HG02798 (cell line): ENCODE data around the gene DAB2IP.
"Not testable (repeated sequence)": the region's sequence is repeated elsewhere in the genome, so short reads cannot be mapped to it uniquely, and the experiment has no call there.

ENCODE experiments used
- ATAC-seq: cut with Tn5 transposase; IDR thresholded peaks from one replicate; pipeline ENCODE4 v1.9.1; 2021; ENCODE audit warnings: mild to moderate bottlenecking; ENCODE audit not compliant: unreplicated experiment, poor library complexity

Gene DAB2IP

GRCh38 chr9:121737481-121737931 is 86.1 kb downstream of the DAB2IP start:
- ATAC-seq = no peak

GRCh38 chr9:121738411-121738810 is 87.0 kb downstream of the DAB2IP start:
- ATAC-seq = no peak

- ATAC-seq = no peak
Measured at GRCh38 chr9:121738968-121739367, 87.5 kb downstream of the DAB2IP start.

GRCh38 chr9:121739971-121740370 is 88.5 kb downstream of the DAB2IP start:
- ATAC-seq = no peak

DNA sequence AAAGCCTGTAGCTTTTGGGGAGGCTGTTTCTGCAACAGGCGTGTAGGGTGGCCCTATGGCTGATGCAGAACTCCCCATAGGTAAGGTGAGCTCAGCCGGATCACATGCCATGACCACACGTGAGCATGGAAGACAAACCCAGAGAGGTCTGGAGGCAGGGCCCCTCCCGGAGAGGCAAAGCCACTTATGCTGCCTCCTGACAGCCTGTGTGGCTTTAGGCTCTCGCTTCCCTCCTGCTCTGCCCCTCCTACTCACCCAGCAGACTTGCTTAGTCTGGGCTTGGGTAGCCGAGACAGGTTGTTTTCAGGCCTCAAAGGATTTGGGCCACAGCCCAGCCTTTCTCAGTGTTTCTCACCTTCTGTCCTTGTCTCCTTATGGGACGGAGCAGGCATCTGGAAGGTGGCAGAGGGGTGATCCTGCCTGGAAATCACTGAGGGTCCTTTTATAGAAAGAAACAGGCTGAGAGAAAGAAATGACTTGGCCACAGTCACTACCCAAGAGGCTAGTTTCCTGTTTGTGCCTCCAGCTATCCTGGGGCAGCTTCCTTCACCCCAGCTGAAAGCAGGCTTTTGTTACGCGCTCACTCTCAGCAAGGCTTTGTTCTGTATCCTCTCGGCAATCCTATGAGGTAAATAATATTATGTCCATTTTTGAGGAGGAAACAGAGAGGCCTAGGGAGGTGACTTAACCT is 89.9 kb downstream of the DAB2IP start:
- ATAC-seq = no peak

GRCh38 chr9:121741919-121742283 is 90.5 kb downstream of the DAB2IP start:
- not testable (repeated sequence) for ATAC-seq

GRCh38 chr9:121742923-121743322 is 91.5 kb downstream of the DAB2IP start:
- ATAC-seq = no peak

DNA sequence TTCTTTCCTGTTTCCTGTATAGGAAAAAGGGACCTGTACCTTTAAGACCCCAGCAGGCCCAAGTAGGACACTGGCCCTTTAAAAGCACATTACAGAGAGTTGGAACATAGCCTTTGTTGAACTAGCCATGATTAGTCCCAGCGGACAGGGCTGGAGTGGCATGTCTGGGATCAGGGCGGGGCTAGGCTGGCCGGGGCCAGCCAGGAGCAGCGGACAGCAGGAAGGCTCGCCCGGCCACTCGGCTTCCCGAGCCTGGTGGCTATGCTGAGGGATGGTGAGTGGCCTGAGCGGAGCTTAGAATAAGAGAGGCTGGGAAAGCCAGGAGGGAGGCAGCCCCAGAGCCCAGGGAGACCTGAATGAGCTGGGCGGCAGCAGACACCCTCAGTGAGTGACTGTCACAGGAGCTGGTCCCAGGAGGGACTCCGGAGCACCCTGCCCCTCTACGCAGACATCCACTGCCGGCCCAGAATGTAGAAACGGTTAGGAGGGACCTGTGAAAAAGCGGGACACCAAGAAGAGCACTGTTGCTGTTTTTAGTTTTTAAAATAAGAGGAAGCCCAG is 92.1 kb downstream of the DAB2IP start:
- ATAC-seq = no peak

GRCh38 chr9:121744002-121744686 is 92.7 kb downstream of the DAB2IP start:
- peak; percentile 39 for ATAC-seq

- no peak for ATAC-seq
Measured at GRCh38 chr9:121744687-121745395, 93.4 kb downstream of the DAB2IP start.

GRCh38 chr9:121745396-121745695 is 93.9 kb downstream of the DAB2IP start:
- no peak for ATAC-seq

GRCh38 chr9:121746411-121746810 is 95.0 kb downstream of the DAB2IP start:
- ATAC-seq = no peak

DNA sequence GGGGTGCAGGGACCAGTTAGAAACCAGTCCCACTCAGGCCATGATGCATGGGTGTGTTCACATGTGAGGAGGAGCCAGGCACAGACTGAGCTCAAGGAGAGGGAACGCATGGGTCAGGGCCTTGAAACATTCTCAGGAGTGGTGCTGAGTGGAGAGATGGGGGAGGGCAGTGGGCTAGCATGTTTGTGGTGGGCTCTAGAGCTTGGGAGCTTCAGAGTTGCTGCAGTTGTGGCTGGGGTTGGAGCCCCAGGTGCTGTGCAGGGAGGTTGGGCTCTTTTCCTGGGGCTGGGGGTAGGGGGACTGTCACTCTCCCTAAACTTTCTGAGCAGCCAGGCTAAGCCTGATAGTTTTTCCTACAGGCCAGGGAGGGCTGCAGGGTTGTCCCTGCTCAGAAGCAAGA is 95.4 kb downstream of the DAB2IP start:
- ATAC-seq = no peak

DNA sequence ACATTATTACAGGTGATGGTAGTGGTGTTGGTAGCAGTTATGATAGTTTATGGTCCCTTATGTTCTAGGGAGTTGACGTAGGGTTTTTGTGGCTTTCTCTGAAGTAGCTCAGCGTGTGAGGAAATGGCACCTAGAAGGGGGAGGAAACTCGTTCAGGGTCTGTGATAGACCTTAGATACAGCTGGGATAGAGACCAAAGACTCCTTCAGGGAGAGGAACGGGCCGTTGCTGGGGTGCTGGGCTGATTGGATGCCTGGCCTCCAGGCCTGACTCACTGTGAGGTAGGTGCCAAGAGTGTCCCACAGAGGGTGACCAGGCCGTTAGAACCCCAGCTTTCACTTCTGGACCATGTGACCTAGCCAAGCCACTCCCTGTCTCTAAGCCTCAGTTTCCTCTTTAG is 96.6 kb downstream of the DAB2IP start:
- ATAC-seq = no peak

- ATAC-seq = no peak
Measured at GRCh38 chr9:121748727-121749423, 97.4 kb downstream of the DAB2IP start.

DNA sequence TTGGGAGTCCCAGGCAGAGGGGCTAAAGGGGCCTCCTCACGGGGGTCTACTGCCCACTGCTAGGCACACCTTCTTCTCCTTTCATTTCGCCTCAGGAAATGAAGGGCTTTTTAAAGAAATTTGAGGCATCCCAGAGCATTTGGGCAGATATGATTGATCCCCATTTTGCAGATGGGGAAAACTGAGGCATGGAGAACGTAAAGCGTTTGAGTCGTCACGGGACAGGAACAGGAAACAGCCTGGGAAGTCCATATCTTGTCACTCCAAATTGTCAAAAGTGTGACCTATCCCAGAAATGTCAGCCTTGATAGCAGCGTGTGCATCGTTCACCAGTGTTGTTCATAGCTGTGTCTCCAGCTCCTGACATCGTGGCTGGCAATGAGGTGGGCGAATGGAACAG is 98.2 kb downstream of the DAB2IP start:
- ATAC-seq = no peak

DNA sequence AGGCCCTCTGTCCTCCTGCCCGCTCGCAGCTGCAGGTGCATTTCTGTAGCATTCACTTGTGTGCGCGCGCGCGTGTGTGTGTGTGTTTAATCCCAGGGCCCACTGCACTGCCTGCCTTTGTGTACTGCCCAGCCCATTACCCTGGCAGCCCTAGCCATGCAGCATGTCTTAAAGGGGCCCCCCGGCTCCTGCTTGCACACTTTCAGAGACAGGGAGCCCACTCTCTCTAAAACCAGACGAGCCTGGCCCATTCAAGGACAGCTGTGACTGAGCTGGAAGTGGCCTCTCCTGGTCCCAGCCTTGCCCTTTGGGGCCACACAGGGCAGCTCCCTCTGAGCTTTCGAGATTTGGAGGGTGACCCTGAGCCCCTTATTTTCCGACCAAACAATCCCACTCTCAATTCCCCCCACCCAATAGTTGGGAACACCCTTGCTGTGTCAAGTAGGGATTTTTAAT is 98.9 kb downstream of the DAB2IP start:
- no peak for ATAC-seq

DNA sequence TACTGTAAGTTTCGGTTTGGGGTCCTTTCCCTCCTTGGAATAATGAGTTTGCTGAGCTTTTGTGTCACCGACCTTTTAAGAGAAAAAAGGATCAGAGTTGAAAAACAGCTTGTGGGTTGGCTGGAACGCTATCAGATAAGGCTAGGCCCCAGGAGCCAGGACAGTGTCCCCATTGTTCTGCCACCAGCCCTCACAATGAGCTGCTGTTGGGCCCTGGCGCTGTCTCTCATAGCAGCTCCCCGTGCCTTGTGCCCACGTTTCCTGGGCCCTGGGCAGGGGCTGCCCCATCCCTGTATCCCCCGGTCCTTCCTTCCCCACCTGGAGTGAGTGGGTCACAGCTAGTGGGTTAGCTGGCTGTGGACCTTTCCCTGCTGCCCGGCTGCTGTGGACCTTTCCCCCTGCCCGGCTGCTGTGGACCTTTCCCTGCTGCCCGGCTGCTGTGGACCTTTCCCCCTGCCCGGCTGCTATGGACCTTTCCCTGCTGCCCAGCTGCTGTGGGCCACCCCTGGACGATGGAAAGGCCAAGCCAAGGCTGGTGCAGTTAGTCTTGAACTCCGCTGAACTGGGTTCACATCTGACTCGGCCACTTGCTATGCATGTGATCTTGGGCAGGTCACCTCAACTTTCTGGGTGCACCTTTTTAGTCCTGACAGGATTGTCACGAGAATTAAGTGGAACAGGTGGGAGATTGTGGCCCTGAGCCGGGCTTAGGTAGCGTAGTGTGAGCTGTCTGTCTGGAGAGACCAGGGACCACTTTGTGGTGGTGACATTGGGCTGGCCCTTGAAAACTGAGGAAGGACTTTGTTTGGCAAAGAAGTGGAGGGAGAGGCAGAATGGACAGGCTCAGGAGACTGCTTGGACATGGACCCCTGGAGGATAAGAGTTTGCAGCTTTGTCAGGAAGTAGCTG is 99.5 kb downstream of the DAB2IP start:
- no peak for ATAC-seq

DNA sequence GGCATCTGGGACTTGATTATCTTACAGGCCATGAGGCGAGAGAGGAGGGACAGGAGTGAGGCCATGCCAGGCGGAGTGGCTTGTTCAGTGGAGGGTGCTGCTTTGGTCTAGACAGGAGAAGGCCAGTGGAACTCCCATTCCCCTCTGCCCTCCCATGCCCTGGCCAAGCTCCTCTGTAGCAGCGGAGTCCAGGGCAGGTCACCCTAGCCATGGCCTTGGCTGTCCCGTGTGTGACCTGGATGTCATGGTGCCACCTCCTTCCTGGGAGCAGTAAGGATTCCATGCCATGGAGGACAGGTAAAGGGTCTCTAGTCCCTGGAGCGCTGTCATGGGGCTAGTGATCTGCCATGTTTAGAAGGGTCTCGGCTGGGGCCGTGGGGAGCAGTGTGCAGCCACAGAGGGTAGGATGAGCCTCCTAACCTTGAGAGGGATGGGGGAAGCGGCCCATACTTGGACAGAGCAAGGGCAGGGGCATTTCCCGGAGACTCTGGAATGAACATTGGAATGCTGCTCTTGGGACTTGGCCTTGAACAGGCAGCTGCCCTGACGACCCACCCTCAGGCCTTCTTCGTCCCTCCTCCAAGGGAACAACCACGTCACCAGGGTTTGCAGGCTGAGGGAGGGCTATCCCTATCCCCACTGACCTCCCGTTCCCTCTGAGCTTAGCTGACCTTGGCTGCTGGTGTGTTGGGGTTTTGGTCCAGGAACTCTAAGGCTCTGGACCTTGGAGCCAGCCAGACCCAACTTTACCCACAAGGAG is 100.4 kb downstream of the DAB2IP start:
- ATAC-seq = no peak
